GM19035 (cell line): ENCODE results near the gene CHDH.

Source experiments
- ATAC-seq: cut with Tn5 transposase; IDR thresholded peaks from one replicate; pipeline ENCODE4 v1.9.1; 2021; ENCODE audit not compliant: unreplicated experiment

CHDH gene

DNA sequence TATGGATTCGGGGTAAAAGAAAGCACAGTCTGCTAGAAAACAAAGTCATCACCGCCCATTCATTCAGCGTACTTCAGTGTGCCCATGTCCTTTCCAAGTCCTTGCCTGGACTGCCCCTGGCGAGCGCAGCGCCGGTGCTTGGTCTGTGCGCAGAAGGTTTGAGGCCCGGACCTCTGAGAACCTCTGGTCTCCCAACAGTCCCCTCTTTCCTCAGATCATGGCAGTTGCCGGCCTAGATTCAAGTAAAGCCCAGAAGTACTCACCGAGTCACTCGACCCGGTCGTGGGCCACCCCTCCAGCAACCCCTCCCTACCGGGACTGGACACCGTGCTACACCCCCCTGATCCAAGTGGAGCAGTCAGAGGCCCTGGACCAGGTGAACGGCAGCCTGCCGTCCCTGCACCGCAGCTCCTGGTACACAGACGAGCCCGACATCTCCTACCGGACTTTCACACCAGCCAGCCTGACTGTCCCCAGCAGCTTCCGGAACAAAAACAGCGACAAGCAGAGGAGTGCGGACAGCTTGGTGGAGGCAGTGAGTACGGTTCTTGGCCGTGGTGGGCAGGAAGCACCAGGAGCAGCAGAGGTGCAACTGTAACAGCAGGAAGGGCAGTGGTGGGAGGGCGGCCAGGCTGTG is 36.3 kb downstream of the CHDH start:
- no peak for ATAC-seq

DNA sequence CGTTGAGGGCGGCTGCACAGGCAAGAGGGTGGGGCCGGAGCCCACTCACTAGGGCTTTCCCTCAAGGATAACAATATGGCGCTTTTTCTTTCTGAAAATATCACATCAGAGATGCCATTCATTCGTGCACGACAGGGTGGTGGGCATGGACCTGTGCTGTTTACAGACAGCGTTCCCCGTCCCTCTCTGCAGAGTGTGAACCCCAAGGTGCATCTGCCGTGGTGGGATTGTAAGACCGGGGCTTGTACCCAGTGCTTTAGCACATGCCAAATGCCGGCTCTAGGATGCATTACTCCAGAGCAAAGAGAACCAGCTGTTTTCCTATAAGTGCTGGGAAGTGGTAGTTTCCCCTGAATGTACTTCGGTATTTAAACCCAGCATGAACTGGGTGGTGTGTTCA is 37.0 kb downstream of the CHDH start:
- no peak for ATAC-seq

DNA sequence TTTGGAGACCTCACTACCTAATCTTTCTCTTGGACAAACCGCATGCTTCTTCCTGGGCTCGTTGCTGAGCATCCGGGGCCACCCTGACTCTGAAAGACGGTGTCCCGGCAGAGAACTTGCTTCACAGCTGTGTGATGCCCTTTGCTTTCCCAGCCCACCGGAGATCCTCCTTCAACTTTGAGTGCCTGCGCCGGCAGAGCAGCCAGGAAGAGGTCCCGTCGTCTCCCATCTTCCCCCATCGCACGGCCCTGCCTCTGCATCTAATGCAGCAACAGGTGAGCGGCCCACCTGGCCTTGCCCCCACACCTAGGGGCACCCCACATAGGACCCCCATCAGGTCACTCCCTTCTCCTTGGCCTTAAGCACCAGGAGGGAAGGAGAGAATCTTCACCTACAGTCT is 37.7 kb downstream of the CHDH start:
- ATAC-seq, result no peak

DNA sequence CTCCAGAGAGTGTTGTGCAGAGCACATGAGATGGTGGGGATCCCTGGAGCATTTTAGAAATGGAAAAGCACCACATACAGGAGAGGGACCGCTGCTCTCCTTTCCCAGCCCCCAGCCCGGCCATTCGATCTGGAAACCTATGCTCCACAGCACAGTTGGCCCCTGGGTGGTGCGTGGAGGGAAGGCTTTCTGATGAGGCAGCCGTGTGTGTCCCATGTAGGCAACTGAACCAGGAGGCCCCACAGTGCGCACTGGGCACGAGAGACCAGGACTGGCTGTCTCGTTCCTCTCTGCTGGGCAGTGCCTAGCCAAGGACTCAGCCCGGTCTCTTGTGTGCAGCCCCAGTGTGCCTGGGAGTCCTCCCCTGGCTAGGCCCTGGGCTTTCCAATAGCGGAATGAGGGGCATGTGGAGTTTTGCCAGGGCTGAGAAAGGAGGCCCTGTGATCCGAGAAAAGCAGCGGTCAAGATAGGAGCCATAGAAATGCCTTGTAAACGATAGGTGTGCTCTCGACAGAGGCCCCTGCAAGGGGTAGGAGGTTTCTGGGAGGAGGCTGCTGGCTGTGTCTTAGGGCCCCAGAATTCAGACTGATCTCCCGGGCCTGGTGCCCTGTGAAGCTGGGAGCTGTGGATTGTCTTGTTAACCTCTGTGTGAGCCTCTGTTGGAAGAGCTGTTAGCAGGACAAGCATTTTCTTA is 39.0 kb downstream of the CHDH start:
- no peak for ATAC-seq

DNA sequence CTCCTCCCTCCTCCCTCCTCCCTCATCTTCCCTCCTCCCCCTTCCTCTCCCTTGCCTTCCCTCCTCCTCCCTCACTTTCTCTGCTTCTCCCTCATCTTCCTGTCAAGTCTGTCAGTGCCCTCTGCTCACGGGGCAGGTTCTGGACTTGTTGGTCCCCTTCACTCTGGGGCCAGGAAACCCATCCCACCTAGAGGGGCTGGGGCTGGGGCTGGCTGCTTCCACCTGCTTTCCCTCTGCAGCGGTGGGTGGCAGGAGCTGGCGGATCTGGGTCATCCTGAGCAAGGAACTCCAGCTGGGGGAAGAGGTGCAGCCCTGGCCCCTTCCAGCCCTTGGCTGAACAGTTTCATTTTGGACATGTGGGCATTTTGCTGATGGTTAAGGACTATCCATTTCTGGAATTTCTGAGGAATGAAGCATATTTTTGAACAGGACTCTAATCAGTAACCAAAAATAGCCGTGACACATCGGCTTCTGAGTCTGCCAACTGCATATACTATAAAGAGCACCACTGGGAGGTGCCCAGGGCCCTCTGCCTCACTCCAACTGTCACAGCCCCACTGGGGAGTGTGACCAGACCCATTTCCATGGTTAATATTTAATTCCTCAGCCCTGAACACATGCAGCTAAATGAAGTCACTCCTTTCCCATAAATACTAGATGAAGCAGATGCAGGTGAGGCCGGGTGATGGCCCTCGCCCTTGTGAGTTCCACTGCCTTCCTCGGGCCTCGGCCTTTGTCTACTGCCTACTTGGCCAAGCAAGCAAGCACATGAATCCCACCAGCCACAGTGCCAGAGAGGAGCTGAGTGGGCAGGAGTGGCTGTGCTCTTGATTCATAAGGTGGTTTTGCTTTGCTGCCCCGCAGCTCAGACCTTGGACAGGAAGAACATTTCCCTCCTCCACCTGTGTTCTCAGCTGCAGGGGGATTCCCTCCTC is 39.8 kb downstream of the CHDH start:
- ATAC-seq, result no peak

DNA sequence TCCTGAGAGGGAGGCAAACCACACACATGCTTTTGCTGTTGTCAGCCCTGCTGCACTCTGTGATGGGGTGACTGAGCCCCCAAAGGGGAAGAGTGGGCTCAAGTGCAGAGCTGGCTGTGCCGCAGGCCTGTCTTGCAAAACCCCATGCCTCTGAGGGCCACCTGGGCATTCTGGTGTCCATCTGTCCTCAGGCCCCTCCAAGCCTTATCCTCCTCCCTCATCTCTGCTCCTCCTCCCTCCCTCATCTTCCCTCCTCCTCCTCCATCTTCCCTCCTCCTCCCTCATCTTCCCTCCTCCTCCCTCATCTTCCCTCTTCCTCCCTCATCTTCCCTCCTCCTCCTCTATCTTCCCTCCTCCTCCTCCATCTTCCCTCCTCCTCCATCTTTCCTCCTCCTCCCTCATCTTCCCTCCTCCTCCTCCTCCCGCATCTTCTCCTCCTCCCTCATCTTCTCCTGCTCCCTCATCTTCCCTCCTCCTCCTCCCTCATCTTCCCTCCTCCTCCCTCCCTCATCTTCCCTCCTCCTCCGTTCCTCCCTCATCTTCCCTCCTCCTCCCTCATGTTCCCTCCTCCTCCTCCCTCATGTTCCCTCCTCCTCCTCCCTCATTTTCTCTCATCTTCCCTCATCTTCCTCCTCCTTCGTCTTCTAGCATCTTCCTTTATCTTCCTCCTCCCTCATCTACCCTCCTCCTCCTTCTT is 40.6 kb downstream of the CHDH start:
- no peak for ATAC-seq

DNA sequence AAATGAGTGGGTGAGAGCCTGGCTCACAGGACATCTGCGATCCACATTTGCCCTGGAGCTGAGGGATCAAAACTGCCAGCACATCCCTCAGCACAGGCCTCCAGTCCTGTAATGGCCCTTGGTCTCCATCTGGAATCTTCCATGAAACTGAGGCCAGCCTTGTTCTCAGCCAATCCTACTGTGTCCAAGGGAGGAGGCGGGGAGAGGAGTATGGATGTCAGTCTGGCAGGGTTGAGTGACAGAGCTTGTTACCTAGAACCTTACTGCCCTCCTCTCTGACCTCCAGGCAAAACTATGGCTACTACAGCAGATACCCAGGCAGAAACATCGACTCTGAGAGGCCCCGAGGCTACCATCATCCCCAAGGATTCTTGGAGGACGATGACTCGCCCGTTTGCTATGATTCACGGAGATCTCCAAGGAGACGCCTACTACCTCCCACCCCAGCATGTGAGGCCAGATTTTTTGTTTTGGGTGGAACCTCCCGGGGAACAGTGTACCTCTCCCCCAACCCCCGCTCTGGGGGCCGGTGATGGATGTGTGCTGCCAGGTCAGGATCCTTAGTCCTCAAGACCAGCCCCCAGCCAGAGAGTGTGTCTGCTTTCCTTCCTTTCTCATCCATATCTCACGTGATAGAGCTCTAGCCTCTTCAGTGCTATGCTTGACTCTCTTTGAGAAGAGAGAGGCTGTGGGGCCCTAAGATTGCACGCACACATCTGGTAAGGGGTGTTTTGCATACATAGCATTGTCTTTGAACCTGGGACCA is 41.3 kb downstream of the CHDH start:
- ATAC-seq, result peak; percentile 57

DNA sequence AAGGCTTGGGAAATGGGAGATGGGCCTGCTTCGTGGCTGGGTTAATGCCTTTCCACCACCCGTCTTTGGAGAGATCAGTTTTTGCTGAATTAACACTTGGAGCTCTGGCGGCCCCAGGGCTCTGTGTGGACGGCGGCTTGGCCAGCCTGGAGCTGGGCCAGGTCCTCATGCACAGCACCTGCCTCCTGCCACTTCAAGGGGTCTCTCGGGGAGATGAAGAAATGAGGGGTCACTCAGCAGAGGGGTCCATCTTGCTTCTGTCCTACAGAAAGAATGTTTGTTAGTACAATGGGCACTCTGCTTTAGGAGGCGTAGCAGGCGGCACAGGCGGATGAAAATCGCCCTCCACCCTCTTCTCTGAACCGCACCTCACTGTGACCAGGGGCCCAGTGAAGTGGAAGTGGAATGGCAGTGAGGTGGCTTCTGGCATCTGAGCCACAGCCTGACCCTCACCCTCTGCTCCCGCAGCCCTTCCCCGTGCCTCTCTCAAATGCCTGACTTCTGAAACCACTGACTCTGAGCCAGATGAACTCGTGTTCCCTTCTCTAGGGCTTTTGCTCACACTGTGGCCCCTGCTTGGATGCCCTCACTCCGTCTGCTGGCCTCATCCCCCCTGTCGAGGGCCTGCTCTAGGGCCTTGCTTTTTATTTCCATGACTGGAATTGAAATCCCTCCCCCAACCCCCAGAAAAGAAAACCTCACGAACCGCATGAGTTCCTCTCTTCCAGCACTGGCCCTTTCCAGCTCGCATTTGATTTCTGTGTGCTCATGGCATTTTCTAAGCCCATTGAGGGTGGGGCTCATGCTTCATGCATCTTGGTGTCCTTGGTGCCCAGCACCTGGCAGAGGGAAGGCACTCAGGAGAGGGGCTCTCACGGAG is 42.2 kb downstream of the CHDH start:
- no peak for ATAC-seq

DNA sequence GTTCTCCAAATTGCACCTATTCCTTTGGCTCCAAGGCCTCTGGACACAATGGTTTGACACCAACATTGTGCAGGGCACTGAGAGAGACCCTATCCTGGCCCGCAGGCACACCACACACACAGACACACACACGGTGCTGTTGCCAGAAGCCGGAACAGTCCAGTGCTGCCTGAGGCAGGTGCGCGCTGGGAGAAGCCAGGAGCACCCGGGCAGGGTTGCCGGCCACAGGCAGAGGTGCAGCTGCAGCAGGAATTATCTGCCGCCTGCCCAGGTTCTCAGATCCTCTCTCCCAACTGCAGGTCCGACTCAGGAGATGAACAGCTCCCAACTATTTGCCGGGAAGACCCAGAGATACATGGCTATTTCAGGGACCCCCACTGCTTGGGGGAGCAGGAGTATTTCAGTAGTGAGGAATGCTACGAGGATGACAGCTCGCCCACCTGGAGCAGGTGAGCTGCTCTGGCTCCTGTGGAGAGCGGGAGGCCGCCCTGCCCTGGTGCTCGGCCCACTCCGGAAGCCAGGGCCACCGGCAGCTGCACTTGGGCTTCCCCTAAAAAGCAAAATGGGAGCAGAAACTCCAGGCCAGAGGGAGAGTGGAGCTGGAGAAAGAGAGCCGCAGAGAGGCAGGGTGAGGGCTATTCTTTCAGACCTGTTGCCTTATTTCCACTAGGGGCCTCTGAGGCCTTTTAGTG is 42.9 kb downstream of the CHDH start:
- no peak for ATAC-seq

DNA sequence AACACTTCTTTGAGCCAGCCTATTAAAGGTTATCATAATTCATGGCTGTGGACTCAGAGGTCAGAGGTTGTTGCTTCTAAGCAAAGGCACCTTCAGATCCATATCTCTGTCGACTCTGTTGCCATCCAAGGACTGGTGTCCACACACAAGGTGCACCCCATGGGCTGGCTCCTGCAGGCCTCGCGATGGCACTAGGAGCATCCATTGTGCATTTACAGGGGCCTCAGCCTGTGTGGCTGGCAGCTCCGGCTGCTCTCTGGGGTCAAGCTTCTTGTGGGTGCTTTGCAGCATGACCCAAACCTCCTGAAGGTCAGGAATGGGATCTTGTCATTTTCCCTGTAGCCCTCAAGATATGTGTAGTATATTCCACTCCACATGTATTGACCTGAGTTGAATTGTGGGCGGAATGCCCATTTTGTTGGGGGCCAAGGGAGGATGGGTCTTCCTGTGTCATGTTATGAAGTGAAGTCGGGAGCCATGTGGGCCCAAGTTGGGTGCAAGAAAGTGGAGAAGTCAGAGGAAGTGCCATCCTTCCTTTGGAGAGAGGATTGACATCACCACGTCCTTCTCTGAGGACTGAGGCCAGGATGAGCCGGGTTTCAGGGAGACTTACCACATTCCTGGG is 43.9 kb downstream of the CHDH start:
- ATAC-seq, result no peak

DNA sequence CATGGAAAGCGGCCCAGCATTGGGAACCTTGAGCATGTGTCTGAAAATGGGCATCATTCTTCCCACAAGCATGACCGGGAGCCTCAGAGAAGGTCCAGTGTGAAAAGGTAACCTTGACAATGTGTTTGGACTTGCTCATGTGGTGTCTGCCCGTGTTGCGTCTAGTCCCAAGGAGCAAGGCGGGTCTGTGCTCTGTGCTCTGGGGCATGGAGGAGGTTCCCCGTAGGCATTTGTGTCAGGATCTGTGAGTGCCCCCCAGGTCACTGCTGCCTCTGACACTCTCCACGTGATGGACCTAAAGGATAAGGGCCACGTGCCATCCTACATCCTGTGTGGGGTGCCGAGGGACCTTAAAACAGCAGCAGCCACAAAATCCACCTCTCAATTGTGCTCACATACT is 44.9 kb downstream of the CHDH start:
- ATAC-seq, result no peak

DNA sequence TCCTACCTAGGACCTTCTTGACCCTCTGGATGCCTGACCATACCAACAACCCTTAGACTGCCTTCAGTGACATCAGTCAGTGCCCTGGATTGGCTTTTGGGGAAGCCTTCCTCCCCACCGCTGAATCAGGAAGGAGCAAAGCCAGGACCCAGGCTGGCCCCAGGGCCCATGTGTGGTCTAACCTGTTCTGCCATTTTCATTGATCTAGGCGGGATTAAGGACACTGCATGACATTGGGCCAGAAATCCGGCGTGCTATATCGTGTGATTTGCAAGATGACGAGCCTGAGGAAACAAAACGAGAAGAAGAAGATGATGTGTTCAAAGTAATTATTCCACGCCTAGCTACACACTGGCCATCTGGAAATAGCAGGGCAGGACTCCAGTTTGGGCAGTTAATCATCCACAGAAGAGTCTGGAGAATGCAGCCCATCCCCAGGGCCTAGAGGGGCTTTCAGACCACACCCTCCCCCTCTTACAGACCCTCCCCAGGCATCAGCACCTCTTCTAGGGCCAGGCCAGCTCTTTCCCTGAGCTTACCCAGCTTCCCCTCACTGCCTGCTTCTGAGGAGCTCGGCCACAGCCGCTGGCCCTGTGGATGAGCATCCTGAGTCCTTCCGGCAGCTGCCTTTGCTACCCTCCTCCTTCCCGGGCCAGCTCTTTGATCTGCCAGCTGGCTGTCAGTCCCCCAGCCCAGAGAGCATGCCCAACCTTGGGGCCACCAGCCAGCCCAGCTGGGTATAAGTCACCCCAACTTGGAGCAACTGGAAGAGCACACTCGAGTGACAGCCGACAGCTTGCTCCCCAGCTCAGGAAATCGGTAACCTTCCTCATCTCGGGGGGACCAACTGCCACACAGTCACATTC is 45.9 kb downstream of the CHDH start:
- no peak for ATAC-seq

DNA sequence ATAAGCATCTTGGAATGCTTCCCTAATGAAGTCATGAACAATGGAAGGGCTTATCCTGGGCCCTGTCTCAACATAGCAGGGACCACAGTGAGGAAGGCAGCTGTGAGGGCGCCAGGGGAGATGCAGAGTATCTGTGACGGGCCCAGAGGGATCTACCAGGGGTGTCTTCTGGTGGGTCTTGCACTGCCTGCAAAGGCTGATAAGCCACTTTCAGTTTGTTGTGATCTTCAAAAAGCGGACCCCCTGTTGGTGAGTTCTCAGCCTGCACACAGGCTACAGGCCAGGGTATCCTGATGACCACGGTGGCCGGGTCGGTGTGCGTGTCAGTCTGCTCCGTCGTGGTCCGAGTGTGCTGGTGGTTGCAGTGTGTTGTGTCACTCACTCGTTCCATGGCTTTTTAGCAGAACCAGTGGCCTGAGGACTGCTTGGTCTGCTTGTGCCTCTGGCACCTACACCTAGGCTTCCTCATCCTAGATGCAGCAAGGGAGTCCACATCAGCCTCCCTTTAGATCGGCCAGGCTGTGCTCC is 46.8 kb downstream of the CHDH start:
- no peak for ATAC-seq

DNA sequence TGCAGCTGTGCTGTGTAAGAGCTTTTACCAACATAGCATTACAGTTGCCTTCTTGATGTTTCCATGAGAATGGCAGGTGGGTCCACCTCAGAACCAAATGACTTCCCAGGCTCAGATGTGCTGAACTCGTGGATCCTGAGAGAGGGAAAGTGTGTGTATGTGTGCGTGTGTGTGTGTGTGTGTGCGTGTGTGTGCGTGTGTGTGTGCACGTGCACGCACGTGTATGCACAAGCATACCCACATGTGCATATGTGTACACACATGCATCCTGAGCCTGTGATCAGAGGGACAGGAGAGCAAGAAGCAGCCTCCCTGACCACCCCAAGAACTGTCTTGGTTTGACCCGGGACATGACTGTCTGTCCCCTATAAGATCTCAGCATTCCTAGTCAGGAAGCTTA is 48.1 kb downstream of the CHDH start:
- no peak for ATAC-seq

DNA sequence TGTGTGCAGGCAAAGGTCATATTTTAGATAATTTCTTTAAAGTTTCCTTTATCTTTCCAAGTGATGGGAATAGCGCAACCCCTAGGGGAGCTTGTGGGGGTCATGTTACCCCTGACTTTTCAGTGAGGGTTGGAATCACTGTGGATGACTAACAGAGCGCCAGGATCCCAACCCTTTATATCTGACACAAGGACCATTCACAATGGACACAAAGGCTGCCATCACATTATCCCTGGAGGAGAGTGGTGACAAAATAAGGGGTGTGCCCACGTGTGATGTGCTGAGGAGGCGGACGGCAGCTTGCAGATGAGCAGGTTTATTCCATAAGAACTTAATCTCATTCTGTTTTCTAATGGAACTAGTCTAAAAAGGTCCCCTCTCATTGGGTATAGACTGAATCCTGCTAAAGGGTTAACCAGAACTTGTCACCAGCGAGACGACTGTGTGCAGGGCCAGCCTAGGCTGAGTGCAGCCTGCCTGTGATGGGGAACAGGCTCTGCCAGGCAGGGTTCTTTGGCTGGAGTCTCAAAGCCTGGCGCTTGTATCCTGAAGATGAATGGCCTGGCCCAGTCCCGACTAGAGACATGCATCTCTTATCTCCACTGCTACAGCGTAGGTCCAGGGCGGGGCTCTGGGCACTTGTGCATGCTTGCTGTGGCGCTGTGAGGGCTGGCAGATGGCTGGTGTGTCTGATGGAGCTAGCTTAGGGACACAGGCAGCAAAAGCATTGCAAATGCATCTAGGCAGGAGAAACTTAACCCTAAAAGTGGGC is 50.2 kb downstream of the CHDH start:
- ATAC-seq, result no peak

DNA sequence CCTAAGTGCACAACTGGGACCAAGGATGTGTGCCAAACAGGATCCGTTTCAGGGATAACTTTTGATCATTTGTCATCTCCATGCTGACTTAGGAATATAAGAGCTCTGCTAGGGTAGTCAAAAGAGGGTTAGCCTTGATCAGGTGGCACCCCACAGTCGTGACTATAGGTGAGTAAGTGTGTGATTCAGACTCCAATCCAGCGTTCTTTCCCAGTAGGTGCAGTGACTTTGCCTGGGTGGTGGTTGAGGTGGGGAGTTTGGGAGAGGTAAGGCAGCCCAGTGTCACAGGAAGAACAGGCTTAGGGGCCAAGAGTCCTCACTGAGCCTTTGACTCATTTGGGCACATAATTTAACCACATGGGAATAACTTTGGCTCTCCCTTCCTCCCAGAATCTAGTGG is 51.0 kb downstream of the CHDH start:
- ATAC-seq, result no peak

DNA sequence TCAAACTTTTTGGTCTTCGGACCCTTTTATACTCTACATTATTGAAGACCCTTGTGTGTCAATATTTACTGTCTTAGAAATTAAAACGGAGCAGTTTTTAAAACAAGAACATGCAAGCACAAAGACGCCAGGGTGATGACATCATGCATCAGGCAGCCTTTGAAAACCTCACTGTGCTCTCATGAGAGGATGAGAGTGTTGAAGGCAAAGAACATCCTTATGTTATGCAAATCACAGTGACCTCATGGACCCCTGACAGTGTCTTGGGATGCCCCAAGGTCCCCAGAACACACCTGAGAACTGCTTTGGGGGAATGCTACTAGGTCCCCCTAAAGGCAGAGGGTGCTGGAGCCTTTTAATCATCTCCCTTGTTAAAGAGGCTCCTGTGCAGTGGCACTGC is 51.6 kb downstream of the CHDH start:
- no peak for ATAC-seq
